ENCODE results near the gene LRRC4C. TPM values are rescaled to one million over a fixed set of nuclear protein-coding genes. Genes with fewer than 3 reads are reported as not detected.

LRRC4C gene
- total RNA-seq, 1 donor from 2014 or later, result 1.3 TPM

DNA sequence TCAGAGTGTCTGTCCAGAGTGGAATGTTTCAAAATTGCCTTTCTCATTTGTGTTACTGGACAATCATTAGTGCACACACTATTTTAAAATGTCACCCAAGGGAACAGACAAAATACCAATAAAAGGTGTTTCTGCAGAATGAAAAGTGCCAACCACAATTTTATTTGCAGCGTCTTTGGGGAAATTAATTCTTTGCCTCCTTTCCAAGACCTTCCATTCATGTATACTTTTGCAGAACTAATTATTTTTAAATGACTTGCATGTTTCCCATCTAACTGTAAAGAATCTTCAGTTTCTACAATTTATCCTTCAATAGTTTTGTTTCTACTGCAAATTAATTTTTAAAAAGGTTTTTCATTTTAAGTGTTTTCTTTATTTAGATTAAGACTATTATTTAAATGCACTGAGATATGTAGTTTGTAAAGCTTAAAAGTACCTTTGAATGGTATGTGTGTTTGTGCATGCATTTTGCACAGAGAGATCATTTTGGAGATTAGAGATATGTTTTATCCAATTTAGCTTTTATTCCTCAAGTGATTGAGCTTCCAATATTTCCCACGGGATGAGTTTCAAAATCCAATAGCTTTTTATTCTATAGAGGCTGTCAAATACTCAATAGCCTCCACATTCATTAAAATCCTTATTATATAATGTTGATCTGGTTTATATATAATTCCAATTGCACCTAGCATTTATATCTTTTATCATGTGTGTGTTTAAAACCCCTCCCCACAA is 1235.7 kb downstream of the LRRC4C start:
- Mint-ChIP-seq H3K27ac (no peak overlapping the region), H3K4me1 (ENCODE audit: low read depth) (peaks cover 3% of the 10 kb centered on the region), H3K36me3 (ENCODE audit: insufficient read depth) (no peaks in the 10 kb centered on the region), H3K27me3 (no peaks in the 10 kb centered on the region), H3K4me3 (ENCODE audit: low read depth) (no peak overlapping the region), H3K9me3 (ENCODE audit: low read depth) (no peaks in the 10 kb centered on the region)
- TF ChIP-seq, protein P1, sequence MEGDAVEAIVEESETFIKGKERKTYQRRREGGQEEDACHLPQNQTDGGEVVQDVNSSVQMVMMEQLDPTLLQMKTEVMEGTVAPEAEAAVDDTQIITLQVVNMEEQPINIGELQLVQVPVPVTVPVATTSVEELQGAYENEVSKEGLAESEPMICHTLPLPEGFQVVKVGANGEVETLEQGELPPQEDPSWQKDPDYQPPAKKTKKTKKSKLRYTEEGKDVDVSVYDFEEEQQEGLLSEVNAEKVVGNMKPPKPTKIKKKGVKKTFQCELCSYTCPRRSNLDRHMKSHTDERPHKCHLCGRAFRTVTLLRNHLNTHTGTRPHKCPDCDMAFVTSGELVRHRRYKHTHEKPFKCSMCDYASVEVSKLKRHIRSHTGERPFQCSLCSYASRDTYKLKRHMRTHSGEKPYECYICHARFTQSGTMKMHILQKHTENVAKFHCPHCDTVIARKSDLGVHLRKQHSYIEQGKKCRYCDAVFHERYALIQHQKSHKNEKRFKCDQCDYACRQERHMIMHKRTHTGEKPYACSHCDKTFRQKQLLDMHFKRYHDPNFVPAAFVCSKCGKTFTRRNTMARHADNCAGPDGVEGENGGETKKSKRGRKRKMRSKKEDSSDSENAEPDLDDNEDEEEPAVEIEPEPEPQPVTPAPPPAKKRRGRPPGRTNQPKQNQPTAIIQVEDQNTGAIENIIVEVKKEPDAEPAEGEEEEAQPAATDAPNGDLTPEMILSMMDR (IDR thresholded peaks at IDR 0.05; ENCODE audit: unreplicated experiment), result no peak
- DNase-seq (ENCODE audit: low spot score, unreplicated experiment), result no peak

DNA sequence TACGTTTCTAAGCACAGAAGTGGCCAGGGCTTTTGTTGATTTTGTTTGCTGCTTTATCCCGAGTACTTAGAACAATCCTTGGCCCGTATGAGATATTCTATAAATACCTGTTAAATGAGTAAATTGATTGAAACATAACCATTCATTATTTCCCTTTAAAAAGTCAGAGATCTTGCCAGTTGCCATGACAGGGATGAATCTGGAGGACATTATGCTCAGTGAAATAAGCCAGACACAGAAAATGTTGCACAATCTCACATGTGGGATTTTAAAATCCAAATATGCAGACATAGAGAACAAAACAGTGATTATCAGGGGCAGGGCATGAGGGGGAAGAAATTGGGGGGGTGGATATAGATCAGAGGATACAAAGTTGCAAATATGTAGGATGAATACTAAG is 1240.1 kb downstream of the LRRC4C start:
- Mint-ChIP-seq H3K27me3 (no peaks in the 10 kb centered on the region), H3K9me3 (ENCODE audit: low read depth) (no peaks in the 10 kb centered on the region), H3K36me3 (ENCODE audit: insufficient read depth) (no peaks in the 10 kb centered on the region), H3K4me3 (ENCODE audit: low read depth) (no peak overlapping the region), H3K27ac (no peak overlapping the region), H3K4me1 (ENCODE audit: low read depth) (peaks cover 3% of the 10 kb centered on the region)
- TF ChIP-seq, protein P1 (IDR thresholded peaks at IDR 0.05; ENCODE audit: unreplicated experiment), result no peak
- DNase-seq (ENCODE audit: low spot score, unreplicated experiment), result no peak

DNA sequence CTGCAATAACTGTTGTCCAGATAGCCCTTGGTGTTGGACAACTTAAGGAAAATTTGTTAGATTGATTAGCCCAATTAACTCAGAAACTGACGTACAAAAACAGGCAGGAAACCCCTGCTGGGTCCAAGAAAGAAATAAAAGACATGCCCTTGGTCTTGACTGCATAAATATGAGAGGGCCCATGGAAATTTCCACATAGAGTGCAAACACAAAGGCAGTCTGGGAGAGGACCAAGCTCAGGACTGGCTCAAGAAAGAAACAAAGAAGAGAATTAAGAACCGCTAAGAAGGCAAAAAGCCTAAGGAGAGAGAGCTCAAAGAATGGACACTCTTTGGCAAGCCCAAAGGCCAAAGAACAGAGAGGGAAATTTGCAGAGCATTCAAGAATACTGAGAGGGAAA is 1243.9 kb downstream of the LRRC4C start:
- Mint-ChIP-seq H3K36me3 (ENCODE audit: insufficient read depth) (no peaks in the 10 kb centered on the region), H3K27ac (no peak overlapping the region), H3K4me1 (ENCODE audit: low read depth) (no peaks in the 10 kb centered on the region), H3K4me3 (ENCODE audit: low read depth) (no peak overlapping the region), H3K27me3 (no peaks in the 10 kb centered on the region), H3K9me3 (ENCODE audit: low read depth) (no peaks in the 10 kb centered on the region)
- no peak for DNase-seq (ENCODE audit: low spot score, unreplicated experiment)
- TF ChIP-seq, protein P1 (IDR thresholded peaks at IDR 0.05; ENCODE audit: unreplicated experiment), result no peak

DNA sequence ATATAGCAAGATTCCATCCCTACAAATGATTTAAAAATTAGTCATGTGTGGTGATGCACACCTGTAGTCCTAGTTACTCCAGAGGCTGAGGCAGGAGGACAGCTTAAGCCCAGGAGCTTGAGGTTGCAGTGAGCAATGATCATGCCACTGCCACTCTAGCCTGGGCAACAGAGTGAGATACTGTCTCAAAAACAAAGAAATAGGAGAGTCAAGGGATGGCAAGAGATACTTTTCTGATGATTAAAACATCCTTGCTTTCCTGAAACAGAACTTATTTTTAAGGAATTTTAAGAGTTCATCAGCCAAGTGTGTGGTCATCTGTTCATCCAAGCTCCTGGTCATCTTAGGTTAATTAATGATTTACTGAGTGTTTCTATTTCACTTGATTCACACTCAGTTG is 1252.0 kb downstream of the LRRC4C start:
- TF ChIP-seq, protein P1 (IDR thresholded peaks at IDR 0.05; ENCODE audit: unreplicated experiment), result no peak
- no peaks in the 10 kb centered on the region for H3K27me3 Mint-ChIP-seq
- no peaks in the 10 kb centered on the region for H3K9me3 Mint-ChIP-seq (ENCODE audit: low read depth)
- no peak for DNase-seq (ENCODE audit: low spot score, unreplicated experiment)
- no peak overlapping the region for H3K27ac Mint-ChIP-seq
- H3K4me3 Mint-ChIP-seq (ENCODE audit: low read depth), result no peak overlapping the region
- peaks cover 17% of the 10 kb centered on the region for H3K4me1 Mint-ChIP-seq (ENCODE audit: low read depth)
- no peaks in the 10 kb centered on the region for H3K36me3 Mint-ChIP-seq (ENCODE audit: insufficient read depth)

- peaks cover 17% of the 10 kb centered on the region for H3K4me1 Mint-ChIP-seq (ENCODE audit: low read depth)
- H3K27me3 Mint-ChIP-seq, result no peaks in the 10 kb centered on the region
- no peak for DNase-seq (ENCODE audit: low spot score, unreplicated experiment)
- H3K4me3 Mint-ChIP-seq (ENCODE audit: low read depth), result no peak overlapping the region
- H3K27ac Mint-ChIP-seq, result no peak overlapping the region
- H3K36me3 Mint-ChIP-seq (ENCODE audit: insufficient read depth), result no peaks in the 10 kb centered on the region
- TF ChIP-seq, protein P1 (IDR thresholded peaks at IDR 0.05; ENCODE audit: unreplicated experiment), result no peak
- H3K9me3 Mint-ChIP-seq (ENCODE audit: low read depth), result no peaks in the 10 kb centered on the region
These were observed 1255.2 kb downstream of the LRRC4C start for GRCh38 chr11:40204228-40204627.

All from progenitor cell of endocrine pancreas (in vitro differentiated cells).